DMS 273 treated with DMSO at 0.1 percent for 48 hours (cell line): ENCODE measurements around the gene FOXP1.

Source experiments
- DNase-seq: peaks from one replicate; lab custom pipeline; 2025; lab: John Stamatoyannopoulos, UW

The FOXP1 gene

DNA sequence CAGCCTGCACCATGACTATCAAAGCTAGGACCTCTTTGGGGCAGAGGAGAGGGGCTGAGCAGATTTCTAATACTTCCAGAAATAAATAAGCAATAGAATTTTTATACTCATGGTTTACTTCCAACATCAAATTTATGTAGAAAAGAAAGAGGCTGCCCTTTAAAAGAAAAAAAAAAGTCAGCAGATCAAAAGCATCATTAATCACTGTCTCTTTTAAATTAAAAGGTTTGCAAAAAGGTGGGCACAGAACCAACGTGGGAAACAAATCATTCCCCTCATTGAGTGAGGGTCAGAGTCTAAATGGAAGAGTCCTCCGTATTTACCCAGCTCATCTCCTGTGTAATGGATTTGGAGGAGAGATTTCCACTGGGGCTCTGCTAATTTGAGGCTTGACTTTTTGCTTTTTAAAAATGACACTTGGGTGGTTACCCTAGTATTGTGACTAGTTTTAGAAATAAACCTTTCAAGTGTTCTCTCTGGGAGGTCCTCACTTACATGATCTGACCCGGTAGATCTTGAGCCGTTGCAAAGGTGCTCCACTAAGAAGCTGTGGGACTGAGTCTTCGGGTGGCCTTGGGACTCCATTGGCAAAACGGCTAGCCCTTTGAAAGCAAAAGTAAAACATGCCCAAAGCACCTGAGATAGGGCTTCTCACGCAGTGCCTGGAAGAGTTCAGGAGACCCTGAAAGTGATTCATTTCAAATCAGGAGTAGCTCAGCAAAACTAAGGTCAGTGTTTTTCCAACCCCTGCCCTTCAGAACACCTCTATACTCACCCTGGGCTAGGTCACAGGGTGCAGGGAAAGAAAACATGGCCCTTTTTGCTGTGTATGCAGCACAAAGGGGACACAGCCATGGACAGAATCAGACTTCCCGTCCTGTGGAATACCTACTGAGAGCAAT is 320.9 kb downstream of the FOXP1 start:
- no peak for DNase-seq

DNA sequence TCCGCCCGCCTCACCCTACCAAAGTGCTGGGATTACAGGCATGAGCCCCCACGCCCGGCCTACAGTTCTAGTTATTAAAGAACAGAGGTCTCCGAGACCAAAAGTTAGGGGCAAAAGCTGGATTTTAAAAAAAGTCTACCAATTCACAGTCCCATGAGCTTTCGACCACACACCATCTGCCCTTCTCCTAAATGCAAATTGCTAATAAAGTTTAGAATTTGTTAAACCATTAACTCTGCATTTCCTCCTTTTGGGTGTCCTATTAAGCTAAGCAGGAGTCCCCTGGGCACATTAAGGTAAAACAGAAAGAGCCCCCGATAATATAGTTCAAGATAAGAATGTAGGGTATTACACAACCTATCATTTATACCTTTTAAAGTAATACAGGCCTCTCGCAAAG is 322.7 kb downstream of the FOXP1 start:
- DNase-seq: no peak

DNA sequence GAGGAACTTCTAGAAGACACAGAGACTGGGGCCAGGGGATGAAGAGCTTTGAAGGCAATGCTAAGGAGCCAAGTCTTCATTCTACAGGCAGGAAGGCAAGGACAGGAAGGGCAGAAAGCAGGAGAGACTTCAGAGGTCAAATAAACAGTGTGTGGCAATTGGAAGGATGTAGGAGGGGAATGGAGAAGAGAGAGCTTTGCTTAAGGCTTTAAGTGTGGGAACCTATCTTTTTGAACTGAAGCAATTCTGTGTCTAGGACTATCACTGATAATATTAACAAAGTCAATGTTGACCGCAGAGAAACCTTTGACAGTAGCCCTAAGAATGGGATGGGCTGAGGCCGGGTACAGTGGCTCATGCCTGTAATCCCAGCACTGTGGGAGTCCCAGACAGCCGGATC is 325.0 kb downstream of the FOXP1 start:
- no peak for DNase-seq

DNA sequence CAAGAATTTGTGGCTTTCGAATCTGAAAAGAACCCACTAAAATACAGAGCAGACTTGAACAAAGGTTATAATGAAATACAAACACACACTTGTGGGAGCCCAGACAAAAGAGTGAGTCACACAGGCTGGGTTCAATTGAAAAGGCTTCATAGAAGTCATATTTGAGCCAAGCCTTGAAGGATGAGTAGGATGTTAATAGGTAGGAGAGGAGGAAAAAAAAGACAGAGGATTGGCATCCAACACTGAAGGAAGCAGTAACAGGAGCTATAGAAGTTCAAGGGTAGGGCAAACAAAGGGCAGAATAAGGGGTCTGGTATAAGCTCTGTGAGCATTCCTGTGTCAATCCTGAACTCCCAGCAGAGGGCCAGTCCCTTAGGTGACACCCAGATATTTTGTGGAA is 325.4 kb downstream of the FOXP1 start:
- no peak for DNase-seq

DNA sequence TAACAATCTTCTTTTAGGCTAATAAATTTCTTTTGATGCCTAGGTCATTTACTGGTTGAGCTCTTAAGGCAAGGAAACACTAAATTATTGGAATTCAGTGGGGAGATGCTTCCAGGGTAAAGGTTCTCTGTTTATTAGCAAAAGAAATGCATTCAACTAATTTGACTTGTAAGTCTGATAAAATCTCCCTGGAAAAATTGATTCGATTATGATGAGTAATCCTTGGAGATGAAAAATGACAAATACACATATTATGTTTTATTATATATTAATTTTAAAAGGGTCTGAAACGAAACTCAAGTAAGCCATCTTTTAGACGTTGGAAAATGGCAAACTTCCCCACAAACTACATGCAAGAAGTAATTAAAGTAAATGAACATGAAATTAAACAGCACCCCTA is 328.0 kb downstream of the FOXP1 start:
- no peak for DNase-seq

DNA sequence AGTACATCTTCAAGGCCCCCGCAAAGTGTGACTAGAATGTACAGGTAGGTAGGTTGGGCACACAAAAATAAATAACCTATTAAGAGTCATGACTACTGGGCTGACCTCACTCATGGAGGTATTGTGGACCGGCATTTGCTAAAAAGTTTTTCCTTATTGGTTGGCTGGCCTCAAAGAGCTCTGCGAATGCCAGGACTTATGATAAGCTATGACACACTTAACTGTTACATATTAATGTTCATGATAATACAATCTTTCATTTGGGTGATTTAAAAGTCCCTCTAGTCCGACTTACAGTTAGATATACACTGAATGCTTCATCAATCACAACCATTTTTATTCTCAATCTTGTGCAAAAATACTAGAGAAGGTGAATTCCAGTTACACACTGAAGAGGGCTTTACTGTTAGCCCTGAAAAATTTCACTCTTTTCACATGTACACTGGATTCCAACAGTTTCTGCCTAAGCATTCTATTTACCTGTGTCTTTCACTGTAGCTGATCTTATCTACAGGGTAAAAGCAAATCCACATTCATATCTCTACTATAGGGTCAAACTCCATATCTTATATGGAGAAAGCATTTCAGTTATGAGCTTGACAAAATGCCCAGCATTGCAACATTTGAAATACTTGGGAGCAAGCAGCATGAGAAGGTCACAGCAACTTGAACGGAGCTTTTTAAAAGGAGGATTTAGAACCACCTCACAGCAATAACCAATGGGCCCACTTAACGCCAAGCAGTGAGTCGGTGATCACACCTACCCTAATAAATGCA is 329.1 kb downstream of the FOXP1 start:
- no peak for DNase-seq

DNA sequence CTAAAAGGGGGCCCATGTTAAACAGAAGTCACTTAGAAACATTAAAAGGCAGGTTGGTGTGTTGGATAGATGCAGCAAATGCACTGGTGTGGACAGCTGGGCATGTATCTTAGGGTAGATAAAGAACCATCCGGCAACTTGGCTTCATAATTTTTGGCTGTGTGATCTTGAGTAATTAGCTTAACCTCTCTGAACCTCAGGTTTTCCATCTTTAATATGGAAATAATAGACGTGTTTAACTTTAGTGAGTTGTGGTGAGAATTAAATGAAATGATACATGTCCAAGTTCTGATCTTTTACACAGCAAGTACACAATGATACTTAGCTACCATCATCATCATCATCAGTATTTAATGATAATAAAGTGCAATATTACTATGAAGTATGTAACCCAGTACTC is 330.4 kb downstream of the FOXP1 start:
- DNase-seq: no peak

DNA sequence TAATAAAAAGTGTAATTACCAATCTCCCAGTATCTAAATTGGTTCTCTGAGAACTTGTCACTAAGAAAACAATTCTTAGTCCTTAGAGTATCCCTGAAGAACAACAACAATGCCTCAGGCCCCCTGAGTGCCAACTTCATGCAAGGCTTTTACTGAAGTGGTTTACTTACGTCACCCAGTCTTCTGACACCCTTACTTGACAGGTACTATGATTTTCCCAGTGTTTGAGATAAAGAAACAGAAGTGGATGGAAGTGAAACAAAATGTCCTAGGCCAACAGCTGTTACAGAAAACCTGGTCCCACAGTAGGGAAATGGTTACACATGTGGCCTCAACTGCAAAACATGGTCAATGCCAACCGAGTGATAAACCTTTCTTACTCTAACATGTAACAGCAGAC is 331.1 kb downstream of the FOXP1 start:
- DNase-seq: no peak

DNA sequence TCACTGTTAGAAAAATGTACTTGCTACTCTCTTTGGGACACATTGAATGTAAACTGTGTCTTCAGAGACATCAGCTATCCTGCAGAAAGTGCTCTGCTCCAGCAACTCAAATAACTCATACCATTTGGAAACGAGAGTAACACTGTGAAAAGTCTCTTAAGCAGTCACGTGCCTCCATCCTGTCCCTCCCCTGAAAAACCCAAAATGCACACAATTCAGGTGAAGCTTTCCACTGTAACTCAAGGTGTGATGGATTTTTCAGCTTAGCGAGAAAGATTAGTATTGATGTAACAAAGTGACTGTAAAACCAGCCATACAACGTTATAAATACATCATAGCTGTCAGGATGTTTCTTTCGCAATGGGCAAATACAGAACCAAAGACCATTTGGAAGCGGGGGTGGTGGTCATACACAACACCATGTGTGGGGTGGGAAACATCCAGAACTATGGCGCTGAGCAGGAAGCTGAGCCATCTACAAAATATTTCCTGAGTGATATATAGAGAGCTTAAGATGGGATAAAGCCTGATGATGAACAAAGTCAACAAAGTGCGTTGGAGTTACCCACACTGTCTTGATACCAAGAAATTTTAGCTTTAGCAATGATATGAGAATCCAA is 332.3 kb downstream of the FOXP1 start:
- DNase-seq: no peak

DNA sequence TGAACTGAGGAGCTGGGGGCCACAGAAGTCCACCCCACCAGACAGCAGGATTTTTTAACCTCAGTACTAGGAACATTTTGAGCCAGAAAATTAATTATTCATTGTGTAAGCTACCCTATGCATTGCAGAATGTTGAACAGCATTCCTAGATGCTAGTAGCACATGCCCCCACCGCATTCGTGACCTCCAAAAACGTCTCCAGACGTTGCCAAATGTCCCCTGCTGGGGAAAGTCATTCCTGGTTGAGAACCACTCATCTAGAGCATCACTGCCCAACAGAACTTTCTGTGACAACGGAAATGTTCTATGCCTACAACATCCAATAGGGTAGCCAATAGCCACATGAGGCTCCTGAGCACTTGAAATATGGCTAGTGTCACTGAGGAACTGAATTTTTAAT is 333.5 kb downstream of the FOXP1 start:
- no peak for DNase-seq

DNA sequence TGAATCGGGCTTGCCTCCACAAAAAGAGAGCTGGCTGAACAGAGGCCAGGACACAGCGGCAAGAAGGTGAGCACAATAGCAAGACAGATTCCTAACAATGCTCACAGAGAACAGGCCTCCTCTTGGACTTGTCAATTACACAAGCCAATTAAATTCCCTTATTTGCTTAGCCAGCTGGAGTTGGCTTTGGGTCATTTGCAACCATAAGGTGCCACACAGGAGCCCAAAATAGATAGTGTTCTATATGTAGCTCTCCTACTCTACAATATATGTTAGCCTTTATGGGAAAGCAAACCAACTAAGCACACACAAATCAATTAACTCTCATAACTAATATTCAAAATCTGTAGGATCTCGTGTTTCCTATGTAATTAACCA is 335.6 kb downstream of the FOXP1 start:
- no peak for DNase-seq

DNA sequence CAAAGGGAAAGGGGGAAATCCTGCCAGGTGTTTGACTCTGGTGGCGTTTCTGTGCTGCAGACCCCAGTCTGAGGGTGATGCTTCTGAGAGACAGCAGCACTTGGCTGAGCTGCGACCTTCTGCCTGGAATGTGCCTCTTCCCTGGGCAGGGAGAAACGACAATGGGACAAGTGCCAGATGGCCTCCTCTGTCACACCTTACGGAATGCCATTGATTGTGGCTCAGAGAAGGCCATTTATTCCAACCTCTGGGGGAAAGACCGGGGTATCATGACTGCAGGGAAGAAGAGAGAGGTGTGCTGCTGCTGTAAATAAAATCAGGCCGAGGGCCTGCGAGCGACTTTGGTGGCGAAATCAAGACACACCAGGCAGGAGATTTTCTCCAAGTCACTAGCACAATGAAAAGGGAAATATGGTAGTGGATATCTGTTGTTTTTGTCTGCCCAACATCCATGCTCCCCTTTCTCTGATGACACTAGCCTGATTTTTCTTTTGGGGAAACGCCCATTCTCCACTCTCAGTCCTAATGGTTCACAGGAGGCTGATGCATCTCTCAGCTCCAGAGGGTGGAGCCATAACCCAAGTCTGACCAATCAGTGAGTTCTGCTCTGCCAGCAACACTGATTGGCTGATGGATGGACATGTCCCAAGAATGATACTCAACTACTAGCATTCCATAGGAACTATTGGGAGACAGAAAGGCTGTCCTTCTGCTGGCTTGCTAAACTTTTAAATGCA is 336.1 kb downstream of the FOXP1 start:
- DNase-seq: no peak

DNA sequence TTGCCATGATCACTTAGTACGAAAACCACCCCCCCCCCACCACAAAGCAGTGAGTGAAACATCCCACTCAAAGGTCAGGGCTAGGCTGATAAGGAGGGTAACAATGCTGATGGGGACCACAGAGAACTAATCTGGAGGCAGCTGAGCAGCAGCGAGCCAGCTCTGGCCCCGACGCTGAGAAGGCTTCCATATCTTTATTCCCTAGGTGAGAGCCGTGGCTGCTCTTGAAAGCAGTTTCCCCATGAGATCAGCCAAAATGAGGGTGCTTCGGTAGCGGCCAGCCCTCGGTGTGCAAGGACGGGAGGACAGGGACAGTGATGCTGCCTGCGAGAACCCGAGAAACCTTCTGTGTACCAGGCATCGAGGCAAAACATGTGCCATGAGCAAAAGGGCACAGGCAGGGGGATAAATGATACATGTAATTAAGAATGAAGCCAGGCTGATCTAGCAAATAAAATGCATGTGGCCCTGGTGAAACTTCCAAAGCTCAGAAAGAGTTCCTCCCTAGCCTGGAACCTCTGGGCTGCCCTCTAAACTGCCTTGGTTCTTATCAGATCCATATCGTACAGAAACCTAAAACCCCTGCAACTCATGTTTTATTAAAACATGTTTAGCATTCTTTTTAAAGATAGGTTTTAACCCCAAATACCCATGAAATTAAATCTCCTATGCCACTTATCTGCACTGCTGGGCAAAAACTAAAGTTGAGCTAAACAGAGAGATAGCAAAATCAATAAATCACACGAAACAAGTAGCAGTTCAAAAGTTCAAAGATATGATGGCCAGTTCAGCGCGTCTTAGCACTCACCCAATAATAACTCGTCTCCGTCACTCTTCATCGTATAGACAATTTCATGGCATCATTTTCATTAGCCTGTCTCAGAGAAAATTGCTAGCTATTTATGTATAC is 337.3 kb downstream of the FOXP1 start:
- DNase-seq: no peak

DNA sequence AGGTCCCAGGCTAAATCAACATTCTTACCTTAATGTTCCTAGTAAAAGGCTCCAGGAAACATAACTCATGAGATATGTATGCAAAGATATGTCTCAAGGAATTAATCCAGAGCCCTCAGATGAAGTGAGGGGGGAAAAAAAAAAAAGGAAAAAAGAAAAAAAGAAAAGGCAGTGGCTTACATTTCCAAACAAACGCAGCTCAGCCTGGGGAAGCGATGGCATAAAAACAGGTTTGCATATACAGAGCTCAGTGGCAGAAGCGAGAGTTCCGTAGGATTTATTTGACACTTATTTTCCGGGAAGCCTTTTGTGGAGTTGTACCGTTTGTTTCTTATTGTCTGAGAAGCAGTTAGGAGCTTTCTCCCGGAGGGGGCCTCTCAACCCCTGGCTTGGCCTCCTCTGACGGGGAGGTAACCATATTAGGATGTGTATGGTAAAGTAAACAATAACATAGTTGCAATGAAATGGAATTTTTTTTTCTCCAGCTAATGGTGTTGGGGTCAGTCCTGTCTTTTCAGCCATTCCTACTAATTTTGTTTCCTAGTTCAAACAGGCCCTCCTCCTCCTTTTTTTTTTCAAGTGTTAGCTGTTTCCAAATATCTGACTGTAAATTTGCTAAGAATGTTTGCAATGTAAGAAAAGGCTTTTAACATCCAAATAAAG is 338.6 kb downstream of the FOXP1 start:
- no peak for DNase-seq

DNA sequence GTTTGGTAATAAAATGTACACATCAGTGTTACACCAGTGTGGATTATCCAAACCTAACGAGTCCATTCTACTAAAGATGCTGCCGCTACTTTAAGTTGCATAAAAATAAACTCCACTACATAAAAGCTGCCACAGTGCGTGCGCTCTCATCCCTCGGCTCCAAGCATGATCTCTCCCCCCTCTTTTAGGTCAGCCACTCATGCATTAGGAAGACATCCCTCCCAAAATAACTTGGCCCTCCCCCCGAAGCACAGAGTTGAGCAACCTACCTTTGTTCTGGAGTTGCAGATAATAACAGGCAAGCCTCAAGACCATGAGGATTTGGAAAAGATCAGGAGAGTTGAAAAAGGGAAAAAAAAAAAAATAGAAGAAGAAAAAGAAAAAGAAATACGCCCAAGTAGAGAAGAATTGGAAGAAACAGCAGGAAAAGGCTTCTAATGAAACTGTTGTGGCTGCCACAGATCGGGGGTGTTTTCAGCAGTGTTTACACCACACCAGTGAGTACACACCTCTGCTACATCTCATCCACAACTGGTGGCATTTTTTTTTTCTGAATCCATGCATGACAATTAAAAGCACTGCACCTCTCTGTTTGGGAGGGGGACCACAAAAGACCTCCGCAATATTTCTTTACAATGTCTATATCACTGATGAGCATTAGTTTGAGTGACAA is 339.2 kb downstream of the FOXP1 start:
- no peak for DNase-seq

DNA sequence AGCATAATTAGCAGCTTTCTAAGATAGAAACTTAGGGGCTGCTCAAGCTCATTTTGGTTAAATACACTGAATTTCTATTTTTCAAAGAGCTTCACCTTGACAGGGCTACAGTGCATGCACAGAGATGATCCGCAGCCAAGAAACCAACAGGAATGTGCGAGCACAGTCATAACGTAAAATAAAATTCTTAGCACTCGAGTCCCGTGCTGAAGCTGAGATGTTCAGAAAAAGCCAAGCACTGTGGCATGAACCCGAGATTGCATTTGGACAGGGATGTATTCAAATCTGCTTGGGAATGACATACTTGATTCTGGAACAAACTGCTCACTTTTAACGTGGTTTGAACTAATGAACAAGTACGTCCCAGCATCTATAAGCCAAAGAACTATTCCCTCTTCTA is 340.3 kb downstream of the FOXP1 start:
- no peak for DNase-seq

DNA sequence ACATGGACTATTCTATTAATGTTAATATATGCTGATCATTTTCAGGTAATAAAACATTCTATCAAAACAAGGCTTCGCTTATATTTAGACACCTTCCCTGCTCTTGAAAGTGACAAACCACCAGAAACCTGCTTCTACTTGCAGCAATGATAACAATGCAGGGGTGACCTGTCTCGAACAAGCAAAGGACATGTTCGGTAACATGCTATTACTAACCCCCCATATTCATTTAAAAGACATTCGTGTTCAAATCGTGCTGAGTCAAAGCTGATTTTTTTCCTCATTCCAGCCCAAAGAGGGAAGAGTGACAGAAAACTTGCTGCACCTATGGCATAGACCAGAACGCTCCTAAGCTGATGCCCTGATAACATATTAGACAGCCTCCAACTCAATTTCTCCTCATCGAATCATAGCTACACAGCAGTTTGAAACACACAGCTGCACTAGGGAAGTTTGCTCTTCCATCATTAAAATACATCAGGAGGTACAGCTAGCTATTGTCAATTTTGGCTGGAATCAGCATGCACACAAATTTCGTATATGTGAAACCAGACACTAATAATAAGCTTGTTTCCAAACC is 341.5 kb downstream of the FOXP1 start:
- DNase-seq: no peak

DNA sequence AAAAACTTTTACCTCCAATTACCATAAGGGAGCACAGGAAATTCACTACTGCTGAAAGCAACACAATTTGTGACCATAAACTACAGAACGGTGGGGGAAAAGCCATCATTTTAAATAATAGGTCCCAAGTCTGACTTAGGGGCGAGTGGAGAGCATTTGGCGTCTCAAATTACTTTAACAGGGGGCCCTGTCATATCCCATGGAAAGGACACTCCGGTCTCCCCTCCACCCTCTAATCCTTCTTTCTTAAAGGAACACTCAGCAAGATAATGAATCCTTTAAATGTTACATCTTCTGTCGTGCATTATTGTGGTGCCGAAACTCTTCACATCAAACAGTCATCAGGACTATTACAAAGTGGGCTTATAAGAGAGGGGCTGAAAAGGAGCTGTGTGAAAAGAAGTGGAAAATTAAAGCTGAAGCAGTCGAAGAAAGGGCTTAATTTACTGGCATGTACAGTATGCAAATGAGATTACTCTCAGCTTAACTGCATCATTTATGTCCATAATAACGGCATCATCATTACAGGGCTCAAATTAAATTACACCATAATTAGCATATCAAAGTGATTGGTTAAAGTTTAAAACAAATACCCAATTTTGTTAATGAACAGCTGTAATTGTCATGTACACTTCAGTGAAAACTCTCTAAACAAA is 342.2 kb downstream of the FOXP1 start:
- no peak for DNase-seq

DNA sequence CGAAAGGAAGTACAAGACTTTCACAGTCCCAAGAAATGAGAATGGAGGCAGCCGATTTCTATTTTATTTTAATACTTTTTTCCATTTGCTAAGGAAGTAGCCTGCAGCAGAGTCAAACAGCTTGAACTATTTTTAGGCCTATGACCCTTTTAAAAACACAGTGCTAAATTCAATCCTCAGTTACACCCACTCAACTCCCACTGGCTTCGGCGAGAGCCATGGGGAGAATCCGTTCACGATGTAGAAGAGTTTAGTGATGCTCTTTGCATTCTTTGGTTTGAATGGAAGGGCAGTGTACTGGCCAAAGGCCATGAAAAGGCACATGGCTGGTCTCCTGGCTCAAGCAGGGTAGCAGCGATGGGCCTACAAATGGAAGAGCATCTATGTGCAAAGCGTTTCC is 343.5 kb downstream of the FOXP1 start:
- no peak for DNase-seq
